Smooth muscle cell of the brain vasculature (primary cell): ENCODE results near the gene DUSP16.
"Not testable (repeated sequence)": the region's sequence is repeated elsewhere in the genome, so short reads cannot be mapped to it uniquely, and the experiment has no call there.

Source experiments
- DNase-seq: peaks from one replicate; pipeline ENCODE4 v3.0.0-alpha.2; 2012; ENCODE audit warnings: low read depth, low spot score

DUSP16 gene, protein sequence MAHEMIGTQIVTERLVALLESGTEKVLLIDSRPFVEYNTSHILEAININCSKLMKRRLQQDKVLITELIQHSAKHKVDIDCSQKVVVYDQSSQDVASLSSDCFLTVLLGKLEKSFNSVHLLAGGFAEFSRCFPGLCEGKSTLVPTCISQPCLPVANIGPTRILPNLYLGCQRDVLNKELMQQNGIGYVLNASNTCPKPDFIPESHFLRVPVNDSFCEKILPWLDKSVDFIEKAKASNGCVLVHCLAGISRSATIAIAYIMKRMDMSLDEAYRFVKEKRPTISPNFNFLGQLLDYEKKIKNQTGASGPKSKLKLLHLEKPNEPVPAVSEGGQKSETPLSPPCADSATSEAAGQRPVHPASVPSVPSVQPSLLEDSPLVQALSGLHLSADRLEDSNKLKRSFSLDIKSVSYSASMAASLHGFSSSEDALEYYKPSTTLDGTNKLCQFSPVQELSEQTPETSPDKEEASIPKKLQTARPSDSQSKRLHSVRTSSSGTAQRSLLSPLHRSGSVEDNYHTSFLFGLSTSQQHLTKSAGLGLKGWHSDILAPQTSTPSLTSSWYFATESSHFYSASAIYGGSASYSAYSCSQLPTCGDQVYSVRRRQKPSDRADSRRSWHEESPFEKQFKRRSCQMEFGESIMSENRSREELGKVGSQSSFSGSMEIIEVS

DNA sequence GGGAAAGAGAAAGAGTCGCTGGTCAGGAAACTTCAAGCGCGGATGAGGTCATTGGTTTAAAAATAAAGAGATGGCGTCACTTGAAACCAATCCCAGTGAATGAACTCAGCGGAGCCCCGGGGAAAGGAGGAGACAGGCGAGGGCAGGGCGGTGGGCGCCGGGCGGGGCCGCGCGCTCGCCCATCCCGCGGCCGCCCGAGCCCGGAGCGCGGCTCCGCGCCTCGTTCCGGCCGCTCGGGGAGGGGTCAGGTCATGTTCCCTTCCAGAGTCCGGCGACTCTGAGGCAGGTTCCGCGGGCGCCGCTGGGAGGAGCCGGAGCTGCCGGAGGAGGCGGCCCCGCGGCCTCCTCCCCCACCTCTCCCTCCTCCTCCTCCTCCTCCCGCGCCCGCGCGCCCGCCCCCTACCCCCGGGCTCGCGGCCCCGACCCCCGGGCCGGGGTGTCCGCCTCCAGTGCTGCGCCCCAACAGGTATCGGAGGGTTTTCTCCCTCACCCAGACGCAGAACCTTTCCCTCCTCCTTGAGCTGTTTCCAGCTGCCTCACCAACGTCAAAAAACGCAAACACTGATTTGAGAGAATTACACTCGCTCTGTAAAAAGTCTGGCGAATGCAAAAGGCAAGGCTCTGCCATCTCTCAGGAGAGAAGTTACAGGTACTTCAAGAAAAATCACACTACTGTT is at the start of gene DUSP16:
Gene DUSP16, minus strand, starts transcription at position 279 of the 677 bp plus-strand sequence. CDS start 41,765 bp downstream, outside the sequence.
- peak; percentile 77 for DNase-seq

- no peak for DNase-seq
Observed at GRCh38 chr12:12612358-12612757, 49.7 kb upstream of the DUSP16 start.

DNA sequence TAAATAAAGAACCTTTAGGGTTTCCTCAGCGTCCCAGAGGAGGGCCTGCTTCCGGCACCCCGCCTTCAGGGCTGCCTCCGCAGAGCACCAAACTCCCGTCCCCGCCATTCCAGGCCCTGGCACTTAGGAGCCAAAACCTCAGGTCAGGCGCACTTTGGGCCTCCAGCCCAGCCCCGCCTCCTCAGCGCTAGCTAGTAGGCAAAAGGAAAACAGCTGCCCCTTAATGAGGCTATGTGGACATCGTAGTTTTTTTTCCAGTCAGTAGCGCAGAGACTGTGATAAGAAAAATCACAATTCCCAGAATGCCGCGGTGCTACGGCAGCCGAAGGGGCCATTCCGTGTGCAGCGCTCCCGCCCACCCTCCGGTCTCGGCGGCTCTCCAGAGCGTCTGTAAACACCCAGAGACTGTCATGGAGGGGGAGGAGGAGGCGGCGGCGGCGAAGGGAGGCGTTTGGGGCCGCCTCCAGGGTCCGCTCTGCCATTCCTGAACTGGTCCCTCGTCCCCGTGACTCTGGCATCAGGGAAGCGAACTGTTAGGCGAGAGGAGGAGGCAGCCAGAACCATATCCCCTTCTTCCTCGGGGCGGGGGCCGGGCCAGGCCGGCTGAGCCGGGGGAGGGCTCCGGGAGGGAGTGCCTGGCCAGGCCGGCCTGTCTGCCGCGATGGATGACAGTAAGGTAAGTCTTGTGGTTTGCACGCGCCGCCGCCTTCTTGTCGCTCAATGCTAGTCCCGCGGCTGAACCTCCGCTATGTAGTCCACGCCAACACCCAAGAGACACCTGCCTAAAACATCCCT is 49.0 kb upstream of the DUSP16 start, which contains the start of gene CREBL2:
Gene CREBL2, plus strand, starts transcription at position 365 of the 795 bp plus-strand sequence. Its CDS starts 297 bp downstream, at position 662.
- DNase-seq, result peak; percentile 74

DNA sequence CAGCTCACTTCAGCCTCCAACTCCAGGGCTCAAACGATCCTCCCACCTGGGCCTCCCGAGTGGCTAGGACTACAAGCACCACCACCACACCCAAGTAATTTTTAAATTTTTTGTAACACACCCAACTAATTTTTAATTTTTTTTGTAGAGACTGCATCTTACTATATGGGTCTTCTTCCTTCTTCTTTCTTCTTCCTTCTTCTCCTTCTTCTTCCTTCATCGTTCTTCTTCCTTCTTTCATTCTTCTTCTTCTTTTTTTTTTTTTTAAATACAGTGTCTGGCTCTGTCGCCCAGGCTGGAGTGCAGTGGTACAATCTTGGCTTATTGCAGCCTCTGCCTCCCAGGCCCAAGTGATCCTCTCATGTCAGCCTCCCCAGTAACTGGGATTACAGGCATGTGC is 48.0 kb upstream of the DUSP16 start:
- DNase-seq, result no peak

- DNase-seq, result no peak
Observed at GRCh38 chr12:12609692-12610091, 47.0 kb upstream of the DUSP16 start.

DNA sequence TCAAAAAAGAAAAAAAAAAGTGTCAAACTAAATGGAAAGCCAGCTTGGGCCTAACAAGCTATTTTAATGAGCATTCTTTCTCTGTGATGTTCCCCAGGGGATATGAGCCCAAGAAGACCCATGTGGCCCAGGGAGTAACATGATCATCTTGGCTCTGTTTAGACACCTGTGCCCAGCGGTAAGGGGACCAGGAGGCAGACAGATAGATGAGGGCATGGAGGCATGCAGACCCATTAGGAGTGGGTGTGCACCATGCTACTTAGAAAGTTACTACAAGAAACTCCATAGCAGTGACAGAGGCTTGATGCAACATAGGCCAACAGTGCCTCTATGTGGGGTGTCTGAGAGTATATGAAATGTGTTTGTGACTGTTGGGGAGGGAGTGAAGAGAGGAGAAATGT is 45.9 kb upstream of the DUSP16 start:
- DNase-seq, result no peak

DNA sequence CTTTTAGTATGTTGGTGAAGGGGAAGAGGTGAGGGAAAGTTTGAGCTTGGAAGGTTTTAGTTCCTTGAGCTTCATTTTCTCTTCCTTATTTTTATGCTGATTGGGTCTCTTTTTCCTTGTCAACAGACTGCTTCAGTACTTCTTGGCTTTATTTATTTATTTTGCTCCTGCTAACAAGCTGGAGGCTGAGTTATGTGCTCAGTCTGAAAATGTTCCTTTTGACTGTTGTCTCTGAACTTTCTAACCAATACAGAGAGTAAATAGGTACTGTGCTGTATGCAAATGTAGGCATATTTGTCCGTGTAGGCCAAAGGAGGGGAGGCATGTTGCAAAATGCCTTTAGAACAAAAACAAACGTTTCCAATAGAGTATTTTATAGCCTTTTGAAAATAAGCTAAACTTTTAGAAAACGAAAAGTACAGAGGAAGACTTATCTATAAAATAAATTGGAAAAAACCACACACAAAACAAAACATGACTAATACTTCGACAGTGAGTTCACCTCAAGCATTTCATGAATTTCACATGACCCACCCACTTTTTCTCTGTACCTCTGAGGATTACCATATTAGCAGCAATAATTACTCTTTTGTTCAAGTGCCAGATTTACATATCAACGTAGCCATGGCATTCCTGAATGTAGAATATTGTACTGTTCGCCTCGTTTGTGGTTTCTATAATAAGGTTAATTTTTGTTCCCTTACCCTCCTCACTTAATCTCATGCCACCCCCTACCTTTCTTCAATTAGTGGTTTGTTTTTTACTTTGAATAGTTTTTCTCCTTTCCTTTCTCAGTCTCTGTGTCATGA is 44.3 kb upstream of the DUSP16 start:
- no peak for DNase-seq

GRCh38 chr12:12604740-12605139 is 42.1 kb upstream of the DUSP16 start:
- DNase-seq, result no peak

DNA sequence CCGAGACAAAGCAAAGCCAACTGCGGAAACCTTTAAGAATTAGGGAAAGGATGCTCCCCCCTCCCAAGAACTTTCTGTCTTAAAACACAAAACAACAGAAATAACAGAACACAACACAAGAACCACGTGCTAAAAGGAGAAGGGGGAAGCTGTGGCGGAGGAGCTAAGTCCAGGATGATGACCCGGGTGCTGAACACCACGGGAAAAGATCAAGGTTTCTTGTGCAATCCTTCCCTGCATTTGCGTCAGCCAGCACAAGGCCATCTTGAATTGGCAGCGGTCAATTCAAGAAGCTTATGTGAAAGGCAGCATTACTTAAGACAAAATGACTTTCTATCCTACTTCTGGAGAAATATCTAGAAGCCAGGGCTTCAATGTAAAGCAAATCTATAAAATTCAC is 38.0 kb upstream of the DUSP16 start:
- no peak for DNase-seq

- no peak for DNase-seq
Observed at GRCh38 chr12:12599750-12600643, 37.3 kb upstream of the DUSP16 start.

DNA sequence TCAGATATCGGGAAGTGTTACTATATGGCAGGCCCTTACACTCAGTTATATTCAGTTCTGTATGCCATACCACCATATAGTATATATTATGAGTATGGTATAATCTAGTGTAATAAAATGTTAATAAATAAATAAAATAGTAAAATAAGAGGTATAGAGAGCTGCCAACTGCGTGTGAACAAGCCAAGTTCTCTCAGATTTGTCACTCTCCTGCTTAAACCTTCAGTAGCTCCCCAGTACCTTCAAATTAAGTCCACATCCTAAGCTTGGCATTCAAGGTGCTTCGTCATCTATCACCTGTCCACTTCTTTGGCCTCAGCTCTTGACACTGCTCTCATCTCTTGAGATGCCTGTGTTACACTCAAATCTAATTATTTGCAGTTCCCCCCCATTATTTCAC is 36.2 kb upstream of the DUSP16 start:
- DNase-seq, result no peak

- DNase-seq, result not testable (repeated sequence)
Observed at GRCh38 chr12:12596598-12596997, 33.9 kb upstream of the DUSP16 start.

- DNase-seq, result not testable (repeated sequence)
Observed at GRCh38 chr12:12595929-12596328, 33.3 kb upstream of the DUSP16 start.

DNA sequence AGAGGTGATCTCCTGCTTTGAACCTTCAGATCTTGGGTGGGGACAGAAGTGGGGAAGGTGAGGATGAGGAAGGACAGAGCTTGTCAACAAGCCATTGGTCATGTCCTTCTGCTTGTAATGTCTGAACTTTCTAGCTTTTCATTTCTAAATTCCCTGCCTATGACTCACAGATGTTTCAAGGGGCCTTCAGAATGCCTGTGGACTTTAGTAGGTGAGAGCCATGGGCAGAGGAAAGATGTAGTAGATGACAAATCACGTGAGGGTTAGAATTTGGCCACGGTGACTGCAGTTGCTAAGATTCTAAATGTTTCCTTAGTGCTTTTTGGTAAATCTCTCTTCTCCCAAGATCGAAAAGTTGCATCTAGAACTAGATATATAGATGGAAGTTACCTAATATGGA is 30.3 kb upstream of the DUSP16 start:
- no peak for DNase-seq

DNA sequence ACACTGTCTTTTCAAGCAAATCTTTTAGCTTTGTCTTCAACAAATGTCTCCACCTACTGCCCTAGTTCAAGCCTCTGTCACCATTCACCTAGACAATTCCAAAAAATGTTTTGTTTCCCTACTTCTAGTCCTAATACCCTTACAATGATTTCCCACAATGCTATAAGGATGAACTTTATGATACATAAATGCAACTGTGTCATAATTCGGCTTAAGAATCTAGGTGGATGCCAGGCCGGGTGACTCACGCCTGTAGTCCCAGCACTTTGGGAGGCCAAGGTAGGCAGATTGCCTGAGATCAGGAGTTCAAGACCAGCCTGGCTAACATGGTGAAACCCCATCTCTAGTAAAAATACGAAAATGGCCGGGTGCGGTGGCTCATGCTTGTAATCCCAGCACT is 28.3 kb upstream of the DUSP16 start:
- no peak for DNase-seq

DNA sequence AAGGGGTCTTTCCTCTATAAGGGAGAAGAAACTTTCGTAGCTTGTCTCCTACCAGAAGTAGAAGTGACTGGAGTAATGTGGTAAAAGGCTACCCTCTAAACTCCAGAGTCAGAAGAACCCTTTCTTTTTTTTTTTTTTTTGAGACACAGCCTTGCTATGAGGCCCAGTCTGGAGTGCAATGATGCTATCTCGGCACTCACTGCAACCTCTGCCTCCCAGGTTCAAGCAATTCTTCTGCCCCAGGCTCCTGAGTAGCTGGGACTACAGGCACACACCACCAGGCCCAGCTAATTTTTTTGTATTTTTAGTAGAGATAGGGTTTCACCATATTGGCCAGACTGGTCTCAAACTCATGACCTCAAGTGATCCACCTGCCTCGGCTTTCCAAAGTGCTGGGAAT is 25.8 kb upstream of the DUSP16 start:
- DNase-seq, result not testable (repeated sequence)

DNA sequence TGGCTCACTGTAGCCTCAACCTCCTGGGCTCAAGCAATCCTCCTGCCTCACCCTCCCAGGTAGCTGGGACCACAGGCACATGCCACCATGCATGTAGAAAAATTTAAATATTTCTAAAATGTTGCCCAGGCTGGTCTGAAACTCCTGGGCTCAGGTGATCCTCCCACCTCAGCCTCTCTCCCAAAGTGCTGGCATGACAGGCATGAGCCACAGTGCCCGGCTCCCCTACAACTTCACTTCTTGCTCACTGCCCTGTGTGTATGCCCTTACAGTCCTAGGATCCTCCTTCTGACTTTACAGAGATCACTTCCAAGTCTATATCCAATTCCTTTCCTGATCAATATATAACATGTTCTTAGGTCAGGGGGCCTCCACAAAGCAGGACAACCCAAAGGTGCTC is 25.2 kb upstream of the DUSP16 start:
- DNase-seq, result no peak

GRCh38 chr12:12586879-12587675 is 24.4 kb upstream of the DUSP16 start:
- DNase-seq, result no peak
